ENCODE measurements around the gene KIF21A.
"Not testable (repeated sequence)": the region's sequence is repeated elsewhere in the genome, so short reads cannot be mapped to it uniquely, and the experiment has no call there.

The KIF21A gene, protein sequence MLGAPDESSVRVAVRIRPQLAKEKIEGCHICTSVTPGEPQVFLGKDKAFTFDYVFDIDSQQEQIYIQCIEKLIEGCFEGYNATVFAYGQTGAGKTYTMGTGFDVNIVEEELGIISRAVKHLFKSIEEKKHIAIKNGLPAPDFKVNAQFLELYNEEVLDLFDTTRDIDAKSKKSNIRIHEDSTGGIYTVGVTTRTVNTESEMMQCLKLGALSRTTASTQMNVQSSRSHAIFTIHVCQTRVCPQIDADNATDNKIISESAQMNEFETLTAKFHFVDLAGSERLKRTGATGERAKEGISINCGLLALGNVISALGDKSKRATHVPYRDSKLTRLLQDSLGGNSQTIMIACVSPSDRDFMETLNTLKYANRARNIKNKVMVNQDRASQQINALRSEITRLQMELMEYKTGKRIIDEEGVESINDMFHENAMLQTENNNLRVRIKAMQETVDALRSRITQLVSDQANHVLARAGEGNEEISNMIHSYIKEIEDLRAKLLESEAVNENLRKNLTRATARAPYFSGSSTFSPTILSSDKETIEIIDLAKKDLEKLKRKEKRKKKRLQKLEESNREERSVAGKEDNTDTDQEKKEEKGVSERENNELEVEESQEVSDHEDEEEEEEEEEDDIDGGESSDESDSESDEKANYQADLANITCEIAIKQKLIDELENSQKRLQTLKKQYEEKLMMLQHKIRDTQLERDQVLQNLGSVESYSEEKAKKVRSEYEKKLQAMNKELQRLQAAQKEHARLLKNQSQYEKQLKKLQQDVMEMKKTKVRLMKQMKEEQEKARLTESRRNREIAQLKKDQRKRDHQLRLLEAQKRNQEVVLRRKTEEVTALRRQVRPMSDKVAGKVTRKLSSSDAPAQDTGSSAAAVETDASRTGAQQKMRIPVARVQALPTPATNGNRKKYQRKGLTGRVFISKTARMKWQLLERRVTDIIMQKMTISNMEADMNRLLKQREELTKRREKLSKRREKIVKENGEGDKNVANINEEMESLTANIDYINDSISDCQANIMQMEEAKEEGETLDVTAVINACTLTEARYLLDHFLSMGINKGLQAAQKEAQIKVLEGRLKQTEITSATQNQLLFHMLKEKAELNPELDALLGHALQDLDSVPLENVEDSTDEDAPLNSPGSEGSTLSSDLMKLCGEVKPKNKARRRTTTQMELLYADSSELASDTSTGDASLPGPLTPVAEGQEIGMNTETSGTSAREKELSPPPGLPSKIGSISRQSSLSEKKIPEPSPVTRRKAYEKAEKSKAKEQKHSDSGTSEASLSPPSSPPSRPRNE (N-terminal part only)

DNA sequence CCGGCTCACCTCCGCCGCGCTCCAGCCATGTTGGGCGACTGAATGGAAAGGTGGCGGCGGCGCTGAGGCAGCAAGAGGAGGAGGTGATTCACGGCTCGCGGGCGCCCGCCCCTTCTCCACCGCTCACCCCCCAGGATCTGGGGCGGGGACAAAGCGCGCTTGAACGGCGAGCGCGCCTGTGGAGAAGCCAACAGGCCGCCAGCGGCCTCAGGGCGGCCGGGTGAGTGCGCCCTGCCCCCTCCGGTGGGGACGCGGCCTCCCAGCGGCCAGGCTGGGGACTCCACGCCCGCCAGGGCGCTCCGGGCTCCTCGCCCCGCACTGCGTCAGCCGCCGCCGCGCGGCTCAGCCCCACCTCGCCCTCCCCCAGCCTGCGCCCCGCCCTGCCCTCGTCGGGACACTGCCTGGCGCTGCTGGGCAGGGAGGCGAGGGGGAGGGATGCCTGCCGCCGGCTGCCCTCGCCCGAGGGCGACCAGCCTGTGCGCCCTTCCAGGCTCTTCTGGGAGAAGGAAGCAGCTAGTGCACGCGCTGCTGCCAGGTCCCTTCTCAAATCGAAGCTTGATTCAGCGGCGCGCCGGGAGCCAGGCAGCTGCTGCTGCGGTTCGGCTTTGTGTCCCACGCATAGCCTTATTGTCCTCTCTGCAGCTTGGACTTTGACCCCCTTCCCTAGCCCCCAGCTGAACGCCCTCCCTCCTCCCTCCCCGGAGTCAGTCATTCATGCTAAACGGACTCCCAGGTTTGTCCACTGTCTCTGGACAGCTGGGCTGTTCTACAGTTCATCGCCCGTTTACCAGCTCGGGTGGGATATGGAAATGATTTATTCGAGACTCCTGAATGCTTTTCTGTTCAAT lies at the start of gene KIF21A:
TSS of gene KIF21A (minus strand) at position 40 of the 848 bp plus-strand sequence. CDS start 150 bp downstream, outside the sequence.
- DNase-seq (ENCODE audit: extremely low read depth in 1 of 2, low read depth in 1 of 2) = peak; percentile 64 to 80

DNA sequence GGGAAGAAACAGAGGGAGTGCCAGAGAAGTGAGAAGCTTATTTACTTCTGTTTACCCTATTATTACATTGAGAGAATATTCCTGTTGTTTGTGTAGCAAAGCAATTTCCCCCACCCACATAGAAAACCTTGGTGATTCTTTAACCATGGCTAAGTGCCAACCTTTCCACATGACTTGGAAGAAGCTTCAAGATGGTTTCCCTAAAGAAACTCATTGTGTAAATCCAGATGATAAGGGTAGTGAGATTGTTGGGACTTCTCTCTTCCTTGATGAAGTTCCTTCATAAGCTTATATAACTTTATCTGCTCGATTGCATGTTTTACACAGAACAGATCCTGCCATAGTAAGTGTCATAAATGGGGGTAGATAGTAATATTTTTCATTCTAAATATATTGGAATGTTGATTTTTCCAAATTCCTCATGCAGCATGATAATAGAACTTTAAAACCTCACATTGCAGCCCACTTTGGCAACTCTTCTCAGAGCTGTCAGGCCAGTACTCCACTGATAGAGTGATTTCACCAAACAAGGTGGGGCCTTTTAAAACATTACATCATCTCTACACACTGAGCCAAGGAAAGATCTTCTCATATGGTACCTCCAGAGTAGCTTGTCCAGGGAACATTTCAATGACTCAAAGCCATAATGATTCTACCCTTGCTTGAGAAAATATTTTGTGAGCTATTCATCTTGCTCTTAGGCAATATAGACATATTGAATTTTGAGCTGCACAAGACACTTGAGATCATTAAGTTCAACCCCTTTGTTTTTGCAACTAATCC lies 47.8 kb upstream of the KIF21A start:
- DNase-seq (ENCODE audit: extremely low read depth in 1 of 2, low read depth in 1 of 2) = no peak

DNA sequence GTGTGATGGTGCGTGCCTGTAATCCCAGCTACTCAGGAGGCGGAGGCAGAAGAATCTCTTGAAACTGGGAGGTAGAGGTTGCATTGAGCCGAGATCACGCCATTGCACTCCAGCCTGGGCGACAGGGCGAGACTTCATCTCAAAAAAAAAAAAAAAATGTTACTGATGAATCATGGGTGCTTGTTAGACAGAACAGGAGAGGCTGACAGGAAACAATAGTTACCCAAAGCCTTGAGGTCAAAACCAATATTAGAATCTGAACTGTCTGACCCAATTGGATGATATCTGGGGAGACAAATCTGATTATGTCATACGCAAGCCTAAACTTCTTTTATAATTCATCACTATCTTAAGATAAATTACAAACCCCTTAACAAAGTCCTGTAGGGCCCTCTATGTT lies 40.7 kb upstream of the KIF21A start:
- no peak for DNase-seq (ENCODE audit: extremely low read depth in 1 of 2, low read depth in 1 of 2)

DNA sequence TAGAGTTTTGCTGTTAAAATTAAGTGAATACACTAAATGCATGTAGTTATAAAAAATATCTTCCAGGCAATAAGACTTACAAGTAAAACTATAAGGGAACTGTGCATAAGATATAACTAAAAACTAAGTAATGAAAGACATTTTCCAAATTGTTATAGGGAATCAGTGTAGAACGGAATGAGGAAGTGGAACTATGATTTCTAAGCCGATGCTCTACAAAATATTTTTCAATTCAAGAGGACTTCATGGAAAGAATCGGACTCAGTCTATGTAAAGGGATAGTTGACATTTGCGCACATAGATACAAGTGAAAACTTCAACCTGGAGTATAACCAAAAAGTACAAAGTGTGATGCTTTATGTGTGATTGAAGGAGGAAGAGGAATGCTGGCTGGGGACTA lies 40.1 kb upstream of the KIF21A start:
- DNase-seq (ENCODE audit: extremely low read depth in 1 of 2, low read depth in 1 of 2) = no peak

DNA sequence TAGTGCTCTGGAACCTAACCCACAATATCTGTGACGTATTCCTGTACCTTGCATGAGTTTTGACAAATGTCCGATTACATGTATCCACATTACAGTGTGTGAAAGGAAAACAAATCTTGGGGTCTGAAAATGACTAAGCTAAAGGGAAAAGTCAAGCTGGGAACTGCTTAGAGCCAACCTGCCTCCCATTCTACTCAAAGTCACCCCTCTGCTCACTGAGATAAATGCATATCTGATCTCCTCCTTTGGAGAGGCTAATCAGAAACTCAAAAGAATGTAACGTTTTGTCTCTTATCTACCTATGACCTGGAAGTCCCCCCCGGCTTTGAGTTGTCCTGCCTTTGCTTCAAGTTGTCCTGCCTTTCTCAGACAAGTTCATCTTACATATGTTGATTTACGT lies 34.0 kb upstream of the KIF21A start:
- DNase-seq (ENCODE audit: extremely low read depth in 1 of 2, low read depth in 1 of 2) = no peak

DNA sequence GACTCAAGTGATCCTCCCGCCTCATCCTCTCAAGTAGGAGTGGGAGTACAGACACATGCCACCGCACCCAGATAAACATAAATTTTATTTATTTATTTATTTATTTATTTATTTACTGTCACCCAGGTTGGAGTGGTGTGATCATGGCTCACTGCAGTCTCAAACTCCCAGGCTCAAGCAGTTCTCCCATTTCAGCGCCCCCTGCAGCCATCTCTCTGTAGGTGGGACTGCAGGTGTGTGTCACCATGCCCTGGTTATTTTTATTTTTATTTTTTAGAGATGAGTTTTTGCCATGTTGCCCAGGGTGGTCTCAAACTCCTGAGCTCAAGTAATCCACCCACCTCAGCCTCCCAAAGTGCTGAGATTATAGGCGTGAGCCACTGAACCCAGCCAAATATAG lies 33.2 kb upstream of the KIF21A start:
- DNase-seq (ENCODE audit: extremely low read depth in 1 of 2, low read depth in 1 of 2) = no peak

DNA sequence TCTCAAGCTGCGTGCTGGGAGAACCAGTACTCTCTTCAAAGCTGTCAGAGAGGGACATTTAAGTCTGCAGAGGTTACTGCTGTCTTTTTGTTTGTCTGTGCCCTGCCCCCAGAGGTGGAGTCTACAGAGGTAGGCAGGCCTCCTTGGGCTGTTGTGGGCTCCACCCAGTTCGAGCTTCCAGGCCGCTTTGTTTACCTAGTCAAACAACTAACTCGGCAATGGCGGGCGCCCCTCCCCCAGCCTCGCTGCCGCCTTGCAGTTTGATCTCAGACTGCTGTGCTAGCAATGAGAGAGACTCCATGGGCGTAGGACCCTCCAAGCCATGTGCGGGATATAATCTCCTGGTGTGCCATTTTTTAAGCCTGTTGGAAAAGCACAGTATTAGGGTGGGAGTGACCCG lies 32.2 kb upstream of the KIF21A start:
- not testable (repeated sequence) for DNase-seq (ENCODE audit: extremely low read depth in 1 of 2, low read depth in 1 of 2)

DNA sequence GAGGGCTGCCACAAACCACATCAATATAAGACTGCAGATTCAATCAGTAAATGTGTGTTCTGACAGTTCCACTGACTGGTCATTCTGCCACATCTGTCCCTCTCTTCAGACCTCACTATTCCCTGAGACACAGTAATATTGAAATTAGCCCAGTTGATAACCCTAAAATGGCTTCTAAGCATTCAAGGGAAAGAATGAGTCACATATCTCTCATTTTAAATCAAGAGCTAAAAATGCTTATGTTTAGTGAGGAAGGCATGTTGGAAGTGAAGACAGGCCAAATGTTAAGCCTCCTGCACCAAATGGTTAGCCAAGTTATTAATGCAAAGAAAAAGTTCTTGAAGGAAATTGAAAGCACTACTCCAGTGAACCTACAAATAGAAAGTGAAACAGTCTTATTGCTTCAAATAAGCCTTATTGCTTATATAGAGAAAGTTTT lies 24.5 kb upstream of the KIF21A start:
- DNase-seq (ENCODE audit: extremely low read depth in 1 of 2, low read depth in 1 of 2) = no peak

DNA sequence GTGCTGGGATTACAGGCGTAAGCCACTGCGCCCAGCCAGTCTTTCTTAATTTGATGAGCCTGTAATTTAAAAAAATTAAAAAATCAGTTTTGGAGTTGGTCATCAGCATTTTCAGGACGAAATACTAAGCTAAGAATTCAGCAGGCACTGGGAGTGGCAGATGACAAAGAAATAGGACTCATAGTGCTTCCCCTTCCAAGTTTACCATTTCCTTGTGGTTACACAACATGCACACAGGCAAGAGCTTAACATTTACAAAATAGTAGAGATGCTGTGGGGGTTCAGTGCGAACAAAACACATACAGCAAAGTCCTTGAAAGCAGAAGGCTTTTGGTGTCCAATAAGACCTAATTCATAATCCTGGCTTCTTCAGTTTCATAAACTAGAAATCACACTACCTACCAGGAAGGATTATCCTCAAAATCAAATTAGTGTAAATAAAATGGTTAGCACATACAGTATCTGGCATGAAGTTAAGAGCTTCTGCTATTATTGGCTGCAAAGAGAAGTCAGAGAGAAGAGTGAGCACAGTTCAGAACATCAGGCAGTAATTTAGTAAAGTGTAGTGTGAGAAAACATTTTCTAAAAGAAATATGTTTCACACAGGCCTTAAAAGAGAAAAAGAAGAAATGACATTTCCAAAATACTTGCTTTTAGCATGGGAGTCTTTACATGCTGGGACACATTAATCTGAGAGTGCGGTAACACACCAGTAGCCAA lies 22.2 kb upstream of the KIF21A start:
- no peak for DNase-seq (ENCODE audit: extremely low read depth in 1 of 2, low read depth in 1 of 2)

DNA sequence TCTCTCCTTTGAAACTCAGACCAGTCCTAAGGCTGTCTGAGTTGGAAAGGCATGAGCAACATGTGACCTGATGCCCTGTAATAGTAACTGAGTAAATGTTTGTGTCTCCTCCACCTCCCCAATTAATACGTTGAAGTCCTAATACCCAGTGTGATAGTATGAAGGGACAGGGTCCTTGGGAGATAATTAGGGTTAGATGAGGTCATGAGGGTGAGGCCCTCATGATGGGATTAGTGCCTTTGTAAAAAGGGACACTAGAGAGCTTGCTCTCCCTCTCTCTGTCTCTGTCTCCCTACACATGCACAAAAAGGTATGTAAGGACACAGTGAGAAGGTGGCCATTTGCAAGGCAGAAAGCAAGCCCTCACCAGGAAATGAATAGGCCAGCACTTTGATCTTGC lies 18.1 kb upstream of the KIF21A start:
- DNase-seq (ENCODE audit: extremely low read depth in 1 of 2, low read depth in 1 of 2) = no peak

DNA sequence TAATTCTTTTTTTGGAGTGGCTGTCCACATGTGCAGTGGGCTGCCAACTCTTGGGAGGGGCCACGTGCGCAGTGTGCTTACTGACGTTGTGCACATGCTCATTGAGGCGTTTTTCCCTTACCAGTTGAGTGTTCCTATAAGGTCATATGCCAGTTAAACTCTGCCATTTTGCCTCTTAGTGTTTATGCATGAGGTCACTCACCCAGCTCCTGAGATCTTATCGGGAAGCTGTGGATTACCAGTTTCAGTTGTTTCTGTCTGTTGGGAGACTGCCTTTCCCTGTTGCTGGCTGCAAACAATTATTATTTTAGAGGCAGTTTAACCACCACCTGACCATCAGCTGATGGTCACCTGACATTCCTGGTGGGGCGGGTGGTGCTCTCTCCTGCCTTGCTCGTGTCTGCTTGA lies 16.1 kb upstream of the KIF21A start:
- no peak for DNase-seq (ENCODE audit: extremely low read depth in 1 of 2, low read depth in 1 of 2)

DNA sequence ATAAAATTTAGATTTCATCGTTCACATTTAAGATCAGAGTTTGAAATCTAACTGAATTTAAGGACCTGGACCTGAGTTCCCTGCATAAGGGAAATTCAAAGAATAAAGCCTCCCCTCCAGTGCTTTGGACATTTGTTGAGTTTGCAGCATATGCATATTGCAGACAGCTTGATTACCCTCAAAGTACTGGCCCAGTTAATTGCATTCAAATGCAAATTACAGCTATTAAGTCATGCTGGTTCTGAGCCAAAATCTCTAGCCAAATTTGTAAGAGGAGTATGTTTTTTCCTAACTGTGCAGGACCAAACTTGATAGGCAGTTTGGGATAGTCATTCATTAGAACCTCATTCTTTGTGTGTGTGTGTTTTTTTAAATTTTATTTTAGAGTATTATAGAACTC lies 9.1 kb upstream of the KIF21A start:
- no peak for DNase-seq (ENCODE audit: extremely low read depth in 1 of 2, low read depth in 1 of 2)

DNA sequence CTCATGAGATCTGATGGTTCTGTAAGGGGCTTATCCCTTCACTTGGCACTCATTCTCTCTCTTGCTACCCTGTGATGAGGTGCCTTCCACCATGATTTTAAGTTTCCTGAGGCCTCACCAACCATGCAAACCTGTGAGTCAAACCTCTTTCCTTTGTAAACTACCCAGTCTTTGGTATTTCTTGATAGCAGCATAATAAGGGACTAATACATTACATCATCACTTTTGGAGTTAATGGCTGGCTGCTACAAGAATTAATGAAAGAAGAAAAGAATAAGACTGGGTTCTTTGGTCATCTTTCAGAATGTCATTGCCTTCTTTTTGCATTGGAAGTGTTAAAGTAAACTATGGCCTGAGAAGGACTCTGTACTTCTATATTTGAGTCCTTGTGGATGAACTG lies 5.1 kb upstream of the KIF21A start:
- no peak for DNase-seq (ENCODE audit: extremely low read depth in 1 of 2, low read depth in 1 of 2)

DNA sequence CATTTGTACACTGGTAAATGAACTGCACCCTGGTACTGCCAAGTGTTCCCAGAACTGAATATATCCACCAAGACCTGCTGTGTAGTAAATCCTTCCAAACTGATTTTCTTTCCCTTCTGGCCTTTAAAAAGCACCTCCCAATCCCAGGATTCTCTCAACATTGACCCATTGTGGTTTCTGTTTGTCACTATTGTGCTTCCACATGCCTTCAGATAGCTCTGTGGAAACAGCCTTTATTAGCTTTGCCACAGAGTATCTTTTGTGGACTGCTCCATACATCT lies 949 bp upstream of the KIF21A start:
- no peak for DNase-seq (ENCODE audit: extremely low read depth in 1 of 2, low read depth in 1 of 2)

DNA sequence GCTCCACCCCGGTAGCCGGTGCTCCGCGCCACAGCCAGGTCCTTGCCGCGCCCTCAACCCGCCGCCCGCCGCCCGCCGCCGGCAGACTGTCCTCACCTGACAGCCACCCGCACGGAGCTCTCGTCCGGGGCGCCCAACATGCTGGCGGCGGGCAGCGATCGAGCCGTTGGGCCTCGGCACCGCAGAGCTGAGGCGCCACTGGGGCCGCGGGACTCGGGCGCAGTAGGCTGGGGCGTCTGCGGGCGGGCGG lies 164 bp downstream of the KIF21A start:
- DNase-seq (ENCODE audit: extremely low read depth in 1 of 2, low read depth in 1 of 2) = no peak

DNA sequence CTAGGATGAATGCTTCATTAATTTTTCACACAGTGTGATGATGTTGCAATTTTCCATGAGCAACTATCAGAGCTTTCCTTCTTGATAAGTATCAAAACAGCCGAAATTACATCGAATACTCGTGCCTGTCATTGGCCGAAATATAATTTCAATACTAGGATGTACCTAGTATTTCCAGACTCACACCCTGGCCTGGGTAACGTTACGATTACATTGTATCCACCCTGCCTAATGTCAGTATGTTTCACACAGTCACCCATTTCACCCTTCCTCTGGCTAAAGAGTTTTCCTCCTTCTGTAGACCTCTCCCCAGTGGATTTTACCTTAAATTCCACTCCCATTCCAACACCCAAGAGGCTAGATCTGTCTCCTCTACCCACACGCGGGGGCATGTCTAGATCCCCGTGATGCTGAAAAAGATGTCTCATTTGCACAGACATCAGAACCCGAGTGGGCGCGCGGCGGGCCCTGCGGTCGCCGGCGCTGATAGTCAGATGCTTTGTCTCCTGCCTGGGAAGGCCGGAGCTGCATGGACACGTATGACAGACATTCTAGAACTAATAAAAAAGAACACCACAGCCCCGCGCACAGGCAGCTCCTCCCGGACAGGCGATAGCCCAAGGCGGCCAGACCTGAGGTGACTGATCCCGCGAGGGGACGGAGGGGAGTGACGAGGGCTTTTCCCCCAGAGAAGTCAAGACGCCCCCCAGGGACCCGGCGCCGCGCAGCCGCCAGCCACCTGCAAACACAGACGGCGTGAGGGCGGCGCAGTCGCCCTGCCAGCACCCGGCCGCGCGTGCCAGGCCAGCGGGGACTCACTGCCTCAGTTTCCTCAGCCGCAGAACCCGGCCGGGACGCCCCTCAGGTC lies 723 bp downstream of the KIF21A start:
- peak; percentile 2 to 21 for DNase-seq (ENCODE audit: extremely low read depth in 1 of 2, low read depth in 1 of 2)

DNA sequence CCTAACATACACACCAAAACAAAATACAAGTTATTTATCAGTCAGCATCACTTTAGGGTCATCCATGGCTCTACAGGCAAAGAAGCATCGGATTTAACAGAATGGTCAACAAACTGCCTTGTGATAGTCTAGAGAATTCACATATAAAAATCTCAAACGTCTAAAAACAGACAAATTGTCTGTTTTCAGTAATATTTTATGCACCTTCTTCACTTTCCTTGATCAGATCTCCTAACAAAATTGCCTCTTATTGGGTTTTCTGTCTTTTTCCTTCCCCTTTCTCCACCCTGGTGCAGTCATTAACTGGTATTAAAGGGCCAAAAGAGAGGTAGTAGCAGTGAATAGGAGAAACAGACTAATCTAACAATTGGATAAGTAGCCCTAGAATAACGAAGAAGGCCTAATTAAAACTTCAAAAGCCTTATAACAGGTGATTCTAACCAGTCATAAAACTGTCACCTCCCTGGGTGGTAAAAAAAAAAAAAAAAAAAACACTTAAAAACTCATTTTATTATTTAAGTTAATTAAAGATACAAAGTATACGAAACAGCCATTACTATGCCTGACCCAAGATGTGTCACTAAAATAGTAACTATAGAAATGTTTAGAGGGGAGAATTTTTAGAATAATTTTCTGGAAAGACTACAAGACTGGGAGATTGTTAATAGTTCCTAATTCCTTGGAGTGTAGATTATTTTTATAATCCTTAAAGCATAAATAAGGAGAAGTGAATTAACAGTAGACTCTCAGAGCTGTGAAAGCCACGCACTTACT lies 1.5 kb downstream of the KIF21A start:
- DNase-seq (ENCODE audit: extremely low read depth in 1 of 2, low read depth in 1 of 2) = no peak

DNA sequence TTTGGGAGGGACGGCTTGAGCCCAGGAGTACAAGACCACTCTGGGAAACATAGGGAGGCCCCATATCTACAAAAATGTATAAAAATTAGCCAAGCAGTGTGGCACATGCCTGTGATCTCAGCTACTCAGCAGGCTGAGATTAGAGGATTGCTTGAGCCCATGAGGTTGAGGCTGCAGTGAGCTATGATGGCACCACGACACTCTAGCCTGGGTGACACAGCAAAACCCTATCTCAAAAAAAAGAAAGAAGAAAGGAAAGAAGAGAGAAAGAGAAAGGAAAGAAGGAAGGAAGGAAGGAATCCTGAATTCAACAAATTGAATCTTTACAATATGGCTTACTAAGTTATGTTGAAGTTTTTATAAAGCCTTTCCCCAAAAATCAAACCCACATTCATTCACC lies 2.1 kb downstream of the KIF21A start:
- no peak for DNase-seq (ENCODE audit: extremely low read depth in 1 of 2, low read depth in 1 of 2)
